ENCODE data around the gene FAM13A.

DNA sequence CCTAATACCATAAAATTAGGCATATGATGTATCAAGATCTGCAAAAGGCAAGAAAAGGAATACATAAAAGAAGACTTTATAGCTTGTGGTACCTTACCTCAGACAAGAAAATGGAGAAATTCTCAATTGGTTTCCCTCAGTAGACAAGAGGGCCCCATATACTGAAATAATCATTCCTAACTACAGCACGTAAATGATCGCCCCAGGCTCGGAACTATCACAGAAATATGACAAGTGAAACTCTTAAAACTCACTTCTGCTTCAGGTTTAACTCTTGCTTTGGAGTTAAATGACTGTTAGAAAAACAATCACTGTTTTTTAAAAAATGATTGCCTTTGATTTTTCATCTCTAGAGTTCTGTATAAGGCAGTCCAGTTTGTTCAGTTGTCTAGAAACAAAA, 320.7 kb downstream of the FAM13A start:
- no peak for TF ChIP-seq POLR2AphosphoS5 (IDR thresholded peaks at IDR 0.05)
- TF ChIP-seq, protein P1, sequence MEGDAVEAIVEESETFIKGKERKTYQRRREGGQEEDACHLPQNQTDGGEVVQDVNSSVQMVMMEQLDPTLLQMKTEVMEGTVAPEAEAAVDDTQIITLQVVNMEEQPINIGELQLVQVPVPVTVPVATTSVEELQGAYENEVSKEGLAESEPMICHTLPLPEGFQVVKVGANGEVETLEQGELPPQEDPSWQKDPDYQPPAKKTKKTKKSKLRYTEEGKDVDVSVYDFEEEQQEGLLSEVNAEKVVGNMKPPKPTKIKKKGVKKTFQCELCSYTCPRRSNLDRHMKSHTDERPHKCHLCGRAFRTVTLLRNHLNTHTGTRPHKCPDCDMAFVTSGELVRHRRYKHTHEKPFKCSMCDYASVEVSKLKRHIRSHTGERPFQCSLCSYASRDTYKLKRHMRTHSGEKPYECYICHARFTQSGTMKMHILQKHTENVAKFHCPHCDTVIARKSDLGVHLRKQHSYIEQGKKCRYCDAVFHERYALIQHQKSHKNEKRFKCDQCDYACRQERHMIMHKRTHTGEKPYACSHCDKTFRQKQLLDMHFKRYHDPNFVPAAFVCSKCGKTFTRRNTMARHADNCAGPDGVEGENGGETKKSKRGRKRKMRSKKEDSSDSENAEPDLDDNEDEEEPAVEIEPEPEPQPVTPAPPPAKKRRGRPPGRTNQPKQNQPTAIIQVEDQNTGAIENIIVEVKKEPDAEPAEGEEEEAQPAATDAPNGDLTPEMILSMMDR (IDR thresholded peaks at IDR 0.05), result no peak
- TF ChIP-seq EP300 (IDR thresholded peaks at IDR 0.05), result no peak
- no peak for TF ChIP-seq POLR2A (IDR thresholded peaks at IDR 0.05)
